Measurements from ENCODE around the gene CHST10.

The CHST10 gene

DNA sequence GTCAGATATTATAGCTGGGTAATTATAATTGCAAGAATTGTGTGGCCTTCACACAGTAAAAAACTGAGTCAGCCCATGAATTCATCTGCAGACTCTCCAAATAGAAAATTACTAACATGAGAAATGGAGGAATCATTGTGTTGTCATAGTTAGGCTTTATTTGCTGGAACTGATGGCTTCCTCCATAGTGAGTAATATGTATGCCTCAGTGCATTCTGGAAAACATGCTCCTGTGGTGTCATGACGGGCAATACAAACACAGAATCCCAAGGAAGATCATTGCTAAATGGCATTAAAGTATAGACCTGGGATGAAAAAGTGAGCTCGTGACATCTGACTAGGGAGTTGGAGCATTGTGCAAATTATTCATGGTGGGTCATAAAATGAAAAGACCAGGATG lies 29.2 kb upstream of the CHST10 start:
- no peak for TF ChIP-seq CTCF (IDR thresholded peaks at IDR 0.05; ENCODE audit: low read depth, low read length, missing control alignments)
- DNase-seq (ENCODE audit: low read depth): no peak
- no peak overlapping the region for H3K4me3 ChIP-seq (ENCODE audit: low read depth, low read length)
- in situ Hi-C loops (cut with HindIII; ENCODE audit: low sequenced_read_pairs): no loop called here

DNA sequence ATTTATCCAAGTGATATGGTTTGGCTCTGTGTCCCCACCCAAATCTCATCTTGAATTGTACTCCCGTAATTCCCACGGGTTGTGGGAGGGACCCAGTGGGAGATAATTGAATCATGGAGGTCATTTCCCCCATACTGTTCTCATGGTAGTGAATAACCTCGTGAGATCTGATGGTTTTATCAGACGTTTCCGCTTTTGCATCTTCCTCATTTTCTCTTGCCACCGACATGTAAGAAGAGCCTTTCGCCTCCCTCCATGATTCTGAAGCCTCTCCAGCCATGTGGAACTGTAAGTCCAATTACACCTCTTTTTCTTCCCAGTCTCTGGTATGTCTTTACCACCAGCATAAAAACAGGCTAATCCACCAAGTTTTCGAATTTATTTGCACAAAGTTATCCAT lies 20.3 kb upstream of the CHST10 start:
- H3K4me3 ChIP-seq (ENCODE audit: low read depth, low read length): no peak overlapping the region
- DNase-seq (ENCODE audit: low read depth): no peak
- in situ Hi-C loops (cut with HindIII; ENCODE audit: low sequenced_read_pairs): no loop called here
- TF ChIP-seq CTCF (IDR thresholded peaks at IDR 0.05; ENCODE audit: low read depth, low read length, missing control alignments): no peak

DNA sequence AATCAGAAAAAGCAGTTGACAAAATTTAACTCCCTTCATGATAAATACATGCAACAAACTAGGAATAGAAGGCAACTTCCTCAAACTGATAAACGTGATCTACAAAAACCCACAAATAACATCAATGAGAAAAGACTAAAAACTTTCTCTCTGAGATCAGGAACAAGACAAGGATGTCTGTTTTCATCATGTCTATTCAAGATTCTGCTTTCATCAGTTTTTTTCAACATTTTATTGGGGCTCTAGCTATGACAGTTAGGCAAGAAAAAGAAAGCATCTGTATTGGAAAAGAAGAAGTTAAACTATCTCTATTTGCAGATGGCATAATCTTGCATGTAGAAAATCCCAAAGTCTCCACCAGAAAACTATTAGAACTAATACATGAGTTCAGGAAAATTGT lies 12.3 kb upstream of the CHST10 start:
- DNase-seq (ENCODE audit: low read depth): no peak
- no peak overlapping the region for H3K4me3 ChIP-seq (ENCODE audit: low read depth, low read length)
- in situ Hi-C loops (cut with HindIII; ENCODE audit: low sequenced_read_pairs): no loop called here
- no peak for TF ChIP-seq CTCF (IDR thresholded peaks at IDR 0.05; ENCODE audit: low read depth, low read length, missing control alignments)

- H3K4me3 ChIP-seq (ENCODE audit: low read depth, low read length): no peak overlapping the region
- peak; percentile 31 for TF ChIP-seq CTCF (IDR thresholded peaks at IDR 0.05; ENCODE audit: low read depth, low read length, missing control alignments)
- no peak for DNase-seq (ENCODE audit: low read depth)
- in situ Hi-C loops (cut with HindIII; ENCODE audit: low sequenced_read_pairs): no loop called here
Observed at GRCh38 chr2:100427627-100428258, 10.3 kb upstream of the CHST10 start.

DNA sequence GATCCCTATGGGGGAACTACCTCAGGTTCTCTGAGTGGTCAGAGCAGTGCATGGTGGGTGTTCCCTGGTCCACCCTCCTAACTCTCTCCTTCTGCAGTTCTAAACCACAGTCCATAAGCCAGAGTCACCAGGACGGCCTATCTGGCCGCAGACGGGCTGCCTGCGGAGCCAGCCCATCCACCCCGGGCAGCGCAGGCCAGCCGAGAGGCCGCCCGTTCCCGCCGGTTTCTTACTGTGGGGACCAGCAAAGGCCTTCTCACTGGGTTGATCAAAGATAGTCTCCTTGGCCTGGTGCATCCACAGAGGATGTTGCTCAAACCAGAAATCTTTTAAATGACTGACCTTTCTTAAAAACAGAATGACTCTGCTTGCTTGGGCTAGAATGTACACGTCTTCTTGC lies 9.6 kb upstream of the CHST10 start:
- DNase-seq (ENCODE audit: low read depth): no peak
- TF ChIP-seq CTCF (IDR thresholded peaks at IDR 0.05; ENCODE audit: low read depth, low read length, missing control alignments): no peak
- H3K4me3 ChIP-seq (ENCODE audit: low read depth, low read length): no peak overlapping the region
- in situ Hi-C loops (cut with HindIII; ENCODE audit: low sequenced_read_pairs): no loop called here

DNA sequence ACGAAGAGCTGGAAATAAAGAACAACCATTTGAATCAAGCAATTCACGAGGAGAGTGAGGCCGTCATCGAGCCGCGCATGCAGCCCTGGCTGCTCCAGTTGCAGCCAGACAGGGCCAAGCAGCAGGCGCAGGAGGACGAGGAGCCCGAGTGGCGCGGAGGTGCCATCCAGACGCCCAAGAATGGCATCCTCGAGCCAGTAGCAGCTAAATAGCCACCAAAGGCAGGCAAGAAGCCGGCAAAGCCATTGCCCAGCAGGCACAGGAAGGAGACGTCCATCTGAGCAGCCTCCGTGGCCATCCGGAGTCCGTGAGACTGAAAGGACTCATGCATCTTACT lies 8.9 kb upstream of the CHST10 start:
- DNase-seq (ENCODE audit: low read depth): no peak
- in situ Hi-C loops (cut with HindIII; ENCODE audit: low sequenced_read_pairs): no loop called here
- no peak for TF ChIP-seq CTCF (IDR thresholded peaks at IDR 0.05; ENCODE audit: low read depth, low read length, missing control alignments)
- H3K4me3 ChIP-seq (ENCODE audit: low read depth, low read length): no peak overlapping the region

Data from astrocyte of the cerebellum (primary cell).